Epithelial cell of esophagus (primary cell): ENCODE results near the gene CCR1.

Experiments
- DNase-seq: peaks from one replicate; pipeline ENCODE4 v3.0.0; 2010; ENCODE audit warnings: low read depth
- H3K4me3 ChIP-seq: 2 replicates; pipeline ENCODE4 v1.5.1; 2011; ENCODE audit warnings: mild to moderate bottlenecking, low read length, control low read depth
- CTCF ChIP-seq: IDR thresholded peaks from 2 replicates; pipeline ENCODE4 v1.5.1; 2011; ENCODE audit warnings: low read depth, mild to moderate bottlenecking, low read length, control low read depth, inconsistent platforms; ENCODE audit not compliant: insufficient read depth; ENCODE audit errors: missing control alignments

Gene CCR1

GRCh38 chr3:46203681-46204080, 4.4 kb downstream of the CCR1 start:
- H3K4me3 ChIP-seq: no peak overlapping the region
- no peak for DNase-seq
- no peak for TF ChIP-seq CTCF

GRCh38 chr3:46202535-46202934, 5.6 kb downstream of the CCR1 start:
- TF ChIP-seq CTCF: no peak
- no peak overlapping the region for H3K4me3 ChIP-seq
- DNase-seq: no peak

- TF ChIP-seq CTCF: no peak
- no peak for DNase-seq
- no peak overlapping the region for H3K4me3 ChIP-seq
Observed at GRCh38 chr3:46200790-46201189, 7.3 kb downstream of the CCR1 start.

GRCh38 chr3:46200211-46200610, 7.9 kb downstream of the CCR1 start:
- TF ChIP-seq CTCF: no peak
- H3K4me3 ChIP-seq: no peak overlapping the region
- DNase-seq: no peak

- no peak for TF ChIP-seq CTCF
- no peak for DNase-seq
- H3K4me3 ChIP-seq: no peak overlapping the region
Observed at GRCh38 chr3:46196261-46196957, 11.7 kb downstream of the CCR1 start.

GRCh38 chr3:46194868-46195553, 13.1 kb downstream of the CCR1 start:
- no peak overlapping the region for H3K4me3 ChIP-seq
- TF ChIP-seq CTCF: no peak
- DNase-seq: peak; percentile 75
